Mesenteric fat pad (tissue), 1 donor: Measurements from ENCODE around the gene GPR157. TPM values are rescaled to one million over a fixed set of nuclear protein-coding genes. Genes with fewer than 3 reads are reported as not detected.
"Not testable (repeated sequence)": the region's sequence is repeated elsewhere in the genome, so short reads cannot be mapped to it uniquely, and the experiment has no call there.

Experiments
- DNase-seq: peaks from one replicate; pipeline ENCODE4 v3.0.0-alpha.2; 2020; ENCODE audit warnings: low spot score
- total RNA-seq: library from RNA; stranded (reverse); fragmentation: NEBNext Ultra II Directional; extraction: Animal tissue kit (Norgen Biotek cat#: 25700); gene quantifications from one replicate; pipeline ENCODE4 v1.2.1, GENCODE V29; 2021
- donor health status: DM: yes; HTN: yes; CAD: no.

GPR157 gene
- total RNA-seq, 1 donor from 2014 or later, result 15.5 TPM

- no peak for DNase-seq
Observed at GRCh38 chr1:9120312-9120958, 8.5 kb downstream of the GPR157 start.

GRCh38 chr1:9119745-9120144 lies 9.2 kb downstream of the GPR157 start:
- no peak for DNase-seq

- no peak for DNase-seq
Observed at GRCh38 chr1:9118186-9118585, 10.7 kb downstream of the GPR157 start.

- DNase-seq, result no peak
Observed at GRCh38 chr1:9115351-9116205, 13.3 kb downstream of the GPR157 start.

- peak; percentile 71 for DNase-seq
Observed at GRCh38 chr1:9112961-9113880, 15.7 kb downstream of the GPR157 start.

GRCh38 chr1:9111957-9112356 lies 16.9 kb downstream of the GPR157 start:
- DNase-seq, result peak; percentile 75

- DNase-seq, result peak; percentile 84
Observed at GRCh38 chr1:9111357-9111691, 17.6 kb downstream of the GPR157 start.

- DNase-seq, result peak; percentile 94
Observed at GRCh38 chr1:9110669-9111356, 18.1 kb downstream of the GPR157 start.

GRCh38 chr1:9108056-9108665 lies 20.7 kb downstream of the GPR157 start:
- DNase-seq, result peak; percentile 71

GRCh38 chr1:9107136-9107535 lies 21.8 kb downstream of the GPR157 start:
- peak; percentile 35 for DNase-seq

- peak; percentile 81 for DNase-seq
Observed at GRCh38 chr1:9106286-9106685, 22.6 kb downstream of the GPR157 start.

- peak; percentile 84 for DNase-seq
Observed at GRCh38 chr1:9105336-9105867, 23.5 kb downstream of the GPR157 start.

- peak; percentile 68 for DNase-seq
Observed at GRCh38 chr1:9101510-9102146, 27.3 kb downstream of the GPR157 start.

- DNase-seq, result no peak
Observed at GRCh38 chr1:9100471-9101043, 28.3 kb downstream of the GPR157 start.

- DNase-seq, result no peak
Observed at GRCh38 chr1:9099555-9099954, 29.3 kb downstream of the GPR157 start.

- no peak for DNase-seq
Observed at GRCh38 chr1:9097947-9098705, 30.8 kb downstream of the GPR157 start.

GRCh38 chr1:9095818-9096217 lies 33.1 kb downstream of the GPR157 start:
- DNase-seq, result no peak

- DNase-seq, result not testable (repeated sequence)
Observed at GRCh38 chr1:9093996-9094595, 34.8 kb downstream of the GPR157 start.
